Adrenal gland (tissue), 12 donors: Measurements from ENCODE around the gene KEL. TPM values are rescaled to one million over a fixed set of nuclear protein-coding genes. Genes with fewer than 3 reads are reported as not detected.

Experiments used
- DNase-seq, 7 donors: peaks; one replicate each; pipeline ENCODE4 v3.0.0-alpha.2; 2019 to 2020
- H3K27ac ChIP-seq, 5 donors: fragments of 200-600 bp; sonication (generic) in 4 of 5; 1 replicate in 3 of 5; 2 replicates in 2 of 5; pipeline versions ENCODE4 v1.5.1 to v1.8.0; 2016 to 2020; ENCODE audit warnings: mild to moderate bottlenecking in 1 of 5
- H3K27me3 ChIP-seq: fragments of 200-600 bp; 2 replicates; pipeline ENCODE4 v1.8.0; 2021
- H3K36me3 ChIP-seq, 2 donors: fragments of 200-600 bp; replicated peaks in 1 of 2; 1 replicate in 1 of 2; 2 replicates in 1 of 2; pipeline versions ENCODE4 v1.5.1 to v1.8.0; 2018 to 2022
- H3K4me1 ChIP-seq, 2 donors: fragments of 200-600 bp; replicated peaks in 1 of 2; 1 replicate in 1 of 2; 2 replicates in 1 of 2; pipeline versions ENCODE4 v1.5.1 to v1.8.0; 2018 to 2021
- H3K4me3 ChIP-seq, 4 donors: fragments of 200-600 bp; sonication (generic) in 3 of 4; one replicate each; pipeline ENCODE4 v1.5.1; 2016 to 2018
- H3K9me3 ChIP-seq, 3 donors: fragments of 200-600 bp; sonication (generic) in 1 of 3; replicated peaks in 1 of 3; 1 replicate in 2 of 3; 2 replicates in 1 of 3; pipeline versions ENCODE4 v1.5.1 to v1.8.0; 2016 to 2021
- CTCF ChIP-seq, 6 experiments: fragments of 450-650 bp in 4 of 6; fragments of 200-600 bp in 2 of 6; sonication (generic) in 1 of 6; IDR thresholded peaks; 1 replicate in 5 of 6; 2 replicates in 1 of 6; pipeline versions ENCODE4 v1.5.1 to v1.8.0; 2016 to 2021; ENCODE audit warnings: antibody characterized with exemption in 6 of 6, mild to moderate bottlenecking in 2 of 6, moderate library complexity in 1 of 6
- POLR2A ChIP-seq, 2 donors: fragments of 450-650 bp; IDR thresholded peaks; one replicate each; pipeline ENCODE4 v1.6.1; 2017; ENCODE audit warnings: antibody characterized with exemption in 2 of 2, mild to moderate bottlenecking in 2 of 2, moderate library complexity in 1 of 2
- WGBS, 4 donors: extraction: QIAGEN DNeasy Blood & Tissue Kit in 2 of 4; methylation state at CpG; one replicate each; pipeline versions ENCODE4 v1.1.5 to v1.1.7; 2013 to 2017; 5-methylcytosine and 5-hydroxymethylcytosine counted together
- intact Hi-C, 2 donors: fragments of 100-400 bp; cut with DNase I; formaldehyde crosslinking; loops; one replicate each; pipeline versions ENCODE4 v1.14.1 to v1.15.0; 2022 to 2023
- polyA plus RNA-seq, 3 donors: library from polyadenylated mRNA; stranded (reverse); fragments of 200-250 nt in 2 of 3; fragments of 350-450 nt in 1 of 3; fragmentation: Illumina TruSeq in 1 of 3; extraction: RNeasy Lipid Tissue Mini Kit (QIAGEN cat#74804) in 1 of 3; gene quantifications; one replicate each; pipeline ENCODE4 v1.2.3, GENCODE V29; 2013 to 2014
- total RNA-seq, 9 donors: library from RNA; depleted of rRNA in 4 of 9; stranded (reverse); fragments of >200 nt in 4 of 9; fragments of 120-200 nt in 1 of 9; fragmentation: NEBNext Ultra II Directional in 1 of 9; extraction: Animal tissue kit (Norgen Biotek cat#: 25700) in 1 of 9; gene quantifications; one replicate each; pipeline versions ENCODE4 v1.1.0 to v1.2.4, GENCODE V29; 2013 to 2023
- donor health status: healthy with polysubstance abuse.
- donor health status: Bipolar disorder and iron deficiency.
- donor health status: DM: yes; HTN: yes; CAD: no.
- donor health status: DM: no; HTN: no; CAD: no.
- donor health status: DM: no; HTN: no; CAD: no.
- donor health status: DM: yes; HTN: yes; CAD: no.

The KEL gene
- total and polyA plus RNA-seq, 12 donors, result 0.15 to 1.2 (median 0.55) TPM; not detected in 5

- H3K4me3 ChIP-seq, result no peak overlapping the region
- no peaks in the 10 kb centered on the region for H3K9me3 ChIP-seq
- intact Hi-C loops, result no loop called here
- H3K27ac ChIP-seq, result no peak overlapping the region
- no peaks in the 10 kb centered on the region for H3K27me3 ChIP-seq
- TF ChIP-seq POLR2A (IDR thresholded peaks at IDR 0.05), result no peak
- WGBS, 4 donors, result 79 to 87% (median 82%) methylated on average over 11 of the region's 11 CpGs
- no peak for DNase-seq
- no peaks in the 10 kb centered on the region for H3K4me1 ChIP-seq
- no peaks in the 10 kb centered on the region for H3K36me3 ChIP-seq
Observed at GRCh38 chr7:142930126-142930730, 31.9 kb downstream of the KEL start.

- intact Hi-C loops, result no loop called here
- no peak for TF ChIP-seq POLR2A (IDR thresholded peaks at IDR 0.05)
- no peak for TF ChIP-seq CTCF (IDR thresholded peaks at IDR 0.05)
- 64 to 79% (median 71%) methylated on average over 6 to 8 of the region's 8 CpGs for WGBS, 4 donors
Observed at GRCh38 chr7:142927949-142928348, 34.2 kb downstream of the KEL start.

GRCh38 chr7:142927085-142927745, 34.9 kb downstream of the KEL start:
- TF ChIP-seq CTCF (IDR thresholded peaks at IDR 0.05) (no peak), POLR2A (IDR thresholded peaks at IDR 0.05) (no peak)
- Histone ChIP-seq H3K4me1 (no peaks in the 10 kb centered on the region), H3K27me3 (no peaks in the 10 kb centered on the region), H3K4me3 (no peak overlapping the region), H3K36me3 (no peaks in the 10 kb centered on the region), H3K9me3 (no peaks in the 10 kb centered on the region), H3K27ac (peak overlapping the region in 2 of 5 donors; percentile 40 to 54)
- intact Hi-C loops, result no loop called here
- 44 to 60% (median 53%) methylated on average over 7 of the region's 7 CpGs for WGBS, 4 donors
- DNase-seq, result peak in 2 of 7 donors; percentile 29 to 44

More at GRCh38 chr7:142927949-142928348, 34.2 kb downstream of the KEL start:
- Histone ChIP-seq H3K4me1 (no peaks in the 10 kb centered on the region), H3K9me3 (no peaks in the 10 kb centered on the region), H3K27me3 (no peaks in the 10 kb centered on the region), H3K27ac (peak overlapping the region in 2 of 5 donors; percentile 40 to 41), H3K4me3 (no peak overlapping the region), H3K36me3 (no peaks in the 10 kb centered on the region)
- no peak for DNase-seq

GRCh38 chr7:142925413-142925812, 36.8 kb downstream of the KEL start:
- H3K4me3 ChIP-seq, result no peak overlapping the region
- 57 to 70% (median 63%) methylated on average over 12 of the region's 12 CpGs for WGBS, 4 donors
- H3K4me1 ChIP-seq, result no peaks in the 10 kb centered on the region
- DNase-seq, result no peak
- H3K27ac ChIP-seq, result no peak overlapping the region
- no peaks in the 10 kb centered on the region for H3K27me3 ChIP-seq
- TF ChIP-seq CTCF (IDR thresholded peaks at IDR 0.05) (no peak), POLR2A (IDR thresholded peaks at IDR 0.05) (no peak)
- H3K36me3 ChIP-seq, result no peaks in the 10 kb centered on the region
- intact Hi-C loops, result no loop called here
- H3K9me3 ChIP-seq, result no peaks in the 10 kb centered on the region
